ENCODE data around the gene TMEM59L.

The TMEM59L gene

GRCh38 chr19:18620902-18621301 lies 8.2 kb downstream of the TMEM59L start:
- no peak for TF ChIP-seq CTCF (IDR thresholded peaks at IDR 0.05; ENCODE audit: low read depth, low read length)
- no peak overlapping the region for H3K4me3 ChIP-seq (ENCODE audit: low read depth, low read length)

GRCh38 chr19:18626906-18627305 lies 14.2 kb downstream of the TMEM59L start:
- TF ChIP-seq CTCF (IDR thresholded peaks at IDR 0.05; ENCODE audit: low read depth, low read length) = no peak
- no peak overlapping the region for H3K4me3 ChIP-seq (ENCODE audit: low read depth, low read length)

- H3K4me3 ChIP-seq (ENCODE audit: low read depth, low read length) = no peak overlapping the region
- no peak for TF ChIP-seq CTCF (IDR thresholded peaks at IDR 0.05; ENCODE audit: low read depth, low read length)
These were observed 16.8 kb downstream of the TMEM59L start for GRCh38 chr19:18629166-18630088.

DNA sequence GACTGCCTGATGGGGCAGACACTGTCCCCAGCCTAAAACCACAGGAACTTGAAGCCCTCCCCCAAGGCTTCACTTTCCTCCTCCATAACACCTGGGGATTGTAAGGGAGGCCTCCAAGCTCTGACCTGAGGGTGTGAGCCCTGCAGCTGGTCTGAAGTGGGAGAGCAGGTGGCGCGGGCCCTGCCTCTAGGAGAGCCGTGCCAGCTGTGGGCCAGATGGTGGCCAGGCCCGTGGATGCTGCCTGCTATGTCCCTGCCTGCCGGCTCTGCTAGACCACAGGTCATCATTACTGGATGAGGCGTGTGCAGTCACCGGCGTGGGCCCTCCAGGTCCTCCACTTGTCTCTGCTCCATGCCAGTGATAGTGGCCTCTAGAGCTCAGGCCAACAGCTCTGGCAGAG lies 20.7 kb downstream of the TMEM59L start:
- no peak overlapping the region for H3K4me3 ChIP-seq (ENCODE audit: low read depth, low read length)
- no peak for TF ChIP-seq CTCF (IDR thresholded peaks at IDR 0.05; ENCODE audit: low read depth, low read length)

- no peak overlapping the region for H3K4me3 ChIP-seq (ENCODE audit: low read depth, low read length)
- TF ChIP-seq CTCF (IDR thresholded peaks at IDR 0.05; ENCODE audit: low read depth, low read length) = no peak
These were observed 22.1 kb downstream of the TMEM59L start for GRCh38 chr19:18634612-18635297.

GRCh38 chr19:18635831-18636182 lies 23.1 kb downstream of the TMEM59L start:
- no peak for TF ChIP-seq CTCF (IDR thresholded peaks at IDR 0.05; ENCODE audit: low read depth, low read length)
- H3K4me3 ChIP-seq (ENCODE audit: low read depth, low read length) = no peak overlapping the region

Data from WI38 (cell line).